ENCODE results near the gene DCDC1. TPM values are rescaled to one million over a fixed set of nuclear protein-coding genes. Genes with fewer than 3 reads are reported as not detected.

Gene DCDC1
- polyA plus RNA-seq, 6 donors from 2014 or later: not detected

- no peaks in the 10 kb centered on the region for H3K9me3 Mint-ChIP-seq
- DNase-seq (no peak), ATAC-seq (ENCODE audit: low read depth in 2 of 2) (no peak)
- H3K4me1 Mint-ChIP-seq: no peaks in the 10 kb centered on the region
- H3K27ac Mint-ChIP-seq: no peak overlapping the region
- no peaks in the 10 kb centered on the region for H3K36me3 Mint-ChIP-seq
- H3K27me3 Mint-ChIP-seq: no peaks in the 10 kb centered on the region
- no peak overlapping the region for H3K4me3 Mint-ChIP-seq
Measured at GRCh38 chr11:31237819-31238760, 131.4 kb downstream of the DCDC1 start.

GRCh38 chr11:31236143-31236542, 133.4 kb downstream of the DCDC1 start:
- ATAC-seq (ENCODE audit: low read depth in 2 of 2) (no peak), DNase-seq (no peak)
- H3K4me3 Mint-ChIP-seq: no peak overlapping the region
- no peaks in the 10 kb centered on the region for H3K4me1 Mint-ChIP-seq
- no peaks in the 10 kb centered on the region for H3K27me3 Mint-ChIP-seq
- H3K9me3 Mint-ChIP-seq: no peaks in the 10 kb centered on the region
- H3K27ac Mint-ChIP-seq: no peak overlapping the region
- H3K36me3 Mint-ChIP-seq: no peaks in the 10 kb centered on the region

- DNase-seq (no peak), ATAC-seq (ENCODE audit: low read depth in 2 of 2) (no peak)
- H3K9me3 Mint-ChIP-seq: no peaks in the 10 kb centered on the region
- H3K27me3 Mint-ChIP-seq: no peaks in the 10 kb centered on the region
- no peaks in the 10 kb centered on the region for H3K36me3 Mint-ChIP-seq
- no peaks in the 10 kb centered on the region for H3K4me1 Mint-ChIP-seq
- H3K4me3 Mint-ChIP-seq: no peak overlapping the region
- no peak overlapping the region for H3K27ac Mint-ChIP-seq
Measured at GRCh38 chr11:31233425-31233824, 136.1 kb downstream of the DCDC1 start.

- H3K4me3 Mint-ChIP-seq: no peak overlapping the region
- H3K27ac Mint-ChIP-seq: no peak overlapping the region
- no peaks in the 10 kb centered on the region for H3K9me3 Mint-ChIP-seq
- DNase-seq: no peak
- H3K36me3 Mint-ChIP-seq: no peaks in the 10 kb centered on the region
- ATAC-seq (ENCODE audit: low read depth in 2 of 2): no peak
- no peaks in the 10 kb centered on the region for H3K27me3 Mint-ChIP-seq
- H3K4me1 Mint-ChIP-seq: no peaks in the 10 kb centered on the region
Measured at GRCh38 chr11:31231601-31232000, 137.9 kb downstream of the DCDC1 start.

GRCh38 chr11:31218847-31219246, 150.7 kb downstream of the DCDC1 start:
- no peak overlapping the region for H3K27ac Mint-ChIP-seq
- DNase-seq (no peak), ATAC-seq (ENCODE audit: low read depth in 2 of 2) (no peak)
- no peaks in the 10 kb centered on the region for H3K9me3 Mint-ChIP-seq
- no peak overlapping the region for H3K4me3 Mint-ChIP-seq
- no peaks in the 10 kb centered on the region for H3K4me1 Mint-ChIP-seq
- peaks cover 0 to 4% (median 0%) of the 10 kb centered on the region in 3 donors for H3K27me3 Mint-ChIP-seq
- H3K36me3 Mint-ChIP-seq: no peaks in the 10 kb centered on the region

- no peak for DNase-seq
- no peaks in the 10 kb centered on the region for H3K27me3 Mint-ChIP-seq
- no peak for ATAC-seq (ENCODE audit: low read depth in 2 of 2)
- H3K36me3 Mint-ChIP-seq: no peaks in the 10 kb centered on the region
- H3K9me3 Mint-ChIP-seq: no peaks in the 10 kb centered on the region
- H3K27ac Mint-ChIP-seq: no peak overlapping the region
- no peak overlapping the region for H3K4me3 Mint-ChIP-seq
- no peaks in the 10 kb centered on the region for H3K4me1 Mint-ChIP-seq
Measured at GRCh38 chr11:31214372-31214771, 155.2 kb downstream of the DCDC1 start.

GRCh38 chr11:31199378-31199777, 170.2 kb downstream of the DCDC1 start:
- Mint-ChIP-seq H3K27me3 (peaks cover 0 to 7% (median 5%) of the 10 kb centered on the region in 3 donors), H3K27ac (no peak overlapping the region), H3K4me1 (no peaks in the 10 kb centered on the region), H3K4me3 (no peak overlapping the region), H3K9me3 (peaks cover 0 to 7% (median 0%) of the 10 kb centered on the region in 7 donors), H3K36me3 (no peaks in the 10 kb centered on the region)
- no peak for DNase-seq
- ATAC-seq (ENCODE audit: low read depth in 2 of 2): no peak

- no peaks in the 10 kb centered on the region for H3K4me1 Mint-ChIP-seq
- H3K9me3 Mint-ChIP-seq: peaks cover 6 to 36% (median 18%) of the 10 kb centered on the region in 7 donors
- H3K27me3 Mint-ChIP-seq: no peaks in the 10 kb centered on the region
- DNase-seq (no peak), ATAC-seq (ENCODE audit: low read depth in 2 of 2) (no peak)
- H3K36me3 Mint-ChIP-seq: peaks cover 0 to 8% of the 10 kb centered on the region in 2 donors
- H3K4me3 Mint-ChIP-seq: no peak overlapping the region
- H3K27ac Mint-ChIP-seq: no peak overlapping the region
Measured at GRCh38 chr11:31173926-31174680, 195.4 kb downstream of the DCDC1 start.

GRCh38 chr11:31160504-31161422, 208.8 kb downstream of the DCDC1 start:
- Mint-ChIP-seq H3K27ac (no peak overlapping the region), H3K27me3 (no peaks in the 10 kb centered on the region), H3K9me3 (no peaks in the 10 kb centered on the region), H3K4me3 (no peak overlapping the region), H3K4me1 (no peaks in the 10 kb centered on the region), H3K36me3 (no peaks in the 10 kb centered on the region)
- DNase-seq: no peak
- no peak for ATAC-seq (ENCODE audit: low read depth in 2 of 2)

- ATAC-seq (ENCODE audit: low read depth in 2 of 2) (no peak), DNase-seq (no peak)
- no peaks in the 10 kb centered on the region for H3K4me1 Mint-ChIP-seq
- no peak overlapping the region for H3K4me3 Mint-ChIP-seq
- H3K9me3 Mint-ChIP-seq: peaks cover 2 to 11% (median 4%) of the 10 kb centered on the region in 7 donors
- H3K27ac Mint-ChIP-seq: no peak overlapping the region
- H3K36me3 Mint-ChIP-seq: no peaks in the 10 kb centered on the region
- H3K27me3 Mint-ChIP-seq: no peaks in the 10 kb centered on the region
Measured at GRCh38 chr11:31150841-31151240, 218.7 kb downstream of the DCDC1 start.

- Mint-ChIP-seq H3K9me3 (peaks cover 2 to 11% (median 6%) of the 10 kb centered on the region in 7 donors), H3K4me1 (no peaks in the 10 kb centered on the region), H3K36me3 (no peaks in the 10 kb centered on the region), H3K27me3 (no peaks in the 10 kb centered on the region), H3K27ac (no peak overlapping the region), H3K4me3 (no peak overlapping the region)
- ATAC-seq (ENCODE audit: low read depth in 2 of 2): no peak
- DNase-seq: no peak
Measured at GRCh38 chr11:31150011-31150410, 219.5 kb downstream of the DCDC1 start.

- no peaks in the 10 kb centered on the region for H3K27me3 Mint-ChIP-seq
- no peak overlapping the region for H3K4me3 Mint-ChIP-seq
- peaks cover 0 to 2% (median 0%) of the 10 kb centered on the region in 7 donors for H3K9me3 Mint-ChIP-seq
- no peaks in the 10 kb centered on the region for H3K4me1 Mint-ChIP-seq
- DNase-seq (no peak), ATAC-seq (ENCODE audit: low read depth in 2 of 2) (no peak)
- no peak overlapping the region for H3K27ac Mint-ChIP-seq
- no peaks in the 10 kb centered on the region for H3K36me3 Mint-ChIP-seq
Measured at GRCh38 chr11:31141789-31142188, 227.8 kb downstream of the DCDC1 start.

- DNase-seq: no peak
- H3K27me3 Mint-ChIP-seq: no peaks in the 10 kb centered on the region
- H3K4me1 Mint-ChIP-seq: no peaks in the 10 kb centered on the region
- ATAC-seq (ENCODE audit: low read depth in 2 of 2): no peak
- no peak overlapping the region for H3K4me3 Mint-ChIP-seq
- H3K27ac Mint-ChIP-seq: no peak overlapping the region
- H3K36me3 Mint-ChIP-seq: no peaks in the 10 kb centered on the region
- no peaks in the 10 kb centered on the region for H3K9me3 Mint-ChIP-seq
Measured at GRCh38 chr11:31139479-31139878, 230.1 kb downstream of the DCDC1 start.
